Endothelial cell of umbilical vein (primary cell): ENCODE measurements around the gene ACOX3. TPM values are rescaled to one million over a fixed set of nuclear protein-coding genes. Genes with fewer than 3 reads are reported as not detected.
A peak's percentile ranks its signal among the peaks of the same experiment; 100 is the strongest.
"Not testable (repeated sequence)": the region's sequence is repeated elsewhere in the genome, so short reads cannot be mapped to it uniquely, and the experiment has no call there.

Experiments
- BruUV-seq: library from RNA; stranded (reverse); fragments of 400-500 nt; replicated peaks from 2 replicates; lab custom pipeline; 2021; lab: Mats Ljungman, UMichigan
- CTCF ChIA-PET: fragments of 300-600, 350-600 bp; sonication (Branson Sonifier 250); formaldehyde crosslinking; loops from one replicate; lab custom pipeline; 2021; ENCODE audit warnings: antibody characterized with exemption, inconsistent platforms; lab: Charles Lee
- POLR2A ChIA-PET: fragments of 300-600, 350-600 bp; sonication (Branson Sonifier 250); formaldehyde crosslinking; loops from one replicate; lab custom pipeline; 2021; ENCODE audit warnings: antibody characterized with exemption, inconsistent platforms; lab: Charles Lee
- DNase-seq: peaks from one replicate; pipeline ENCODE4 v3.0.0-alpha.2; 2011; ENCODE audit warnings: low read depth, low spot score
- FAIRE-seq: peaks from 2 replicates; lab custom pipeline; 2011; peaks lifted over from hg19 to GRCh38; lab: Jason Lieb, UNC
- H2AFZ ChIP-seq: 2 replicates; pipeline ENCODE4 v1.6.0; 2012; ENCODE audit warnings: low read depth, low read length, control low read depth, inconsistent platforms
- H3K27ac ChIP-seq: 2 replicates; pipeline ENCODE4 v1.5.1; 2011; ENCODE audit warnings: low read depth, mild to moderate bottlenecking, control low read depth, low read length, moderate library complexity; ENCODE audit not compliant: insufficient read depth
- H3K27me3 ChIP-seq, 2 experiments: 2 replicates each; pipeline versions ENCODE4 v1.6.0 to v1.6.1; 2011; ENCODE audit warnings: low read length in 2 of 2, mixed read lengths in 1 of 2; ENCODE audit not compliant: control insufficient read depth in 2 of 2, insufficient read depth in 2 of 2
- H3K36me3 ChIP-seq, 2 experiments: 2 replicates in 1 of 2; 3 replicates in 1 of 2; pipeline ENCODE4 v1.5.1; 2011; ENCODE audit warnings: low read length in 2 of 2, mild to moderate bottlenecking in 1 of 2, moderate library complexity in 1 of 2; ENCODE audit not compliant: control insufficient read depth in 2 of 2, insufficient read depth in 2 of 2; ENCODE audit errors: extremely low read depth in 1 of 2
- H3K4me1 ChIP-seq: 3 replicates; pipeline ENCODE4 v1.5.1; 2011; ENCODE audit warnings: mild to moderate bottlenecking, low read length; ENCODE audit not compliant: control insufficient read depth, insufficient read depth; ENCODE audit errors: extremely low read depth
- H3K4me2 ChIP-seq: 2 replicates; pipeline ENCODE4 v1.6.1; 2011; ENCODE audit warnings: low read length, control low read depth, mixed read lengths; ENCODE audit not compliant: insufficient read depth
- H3K4me3 ChIP-seq, 3 experiments: fragments of 200-600 bp in 1 of 3; sonication (generic), shearing (Covaris generic) in 1 of 3; replicated peaks in 1 of 3; 2 replicates each; pipeline ENCODE4 v1.5.1; 2011 to 2016; ENCODE audit warnings: control low read depth in 3 of 3, low read length in 3 of 3, mild to moderate bottlenecking in 2 of 3, inconsistent platforms in 1 of 3, low read depth in 1 of 3, moderate library complexity in 1 of 3; ENCODE audit not compliant: insufficient read depth in 1 of 3
- H3K79me2 ChIP-seq: 2 replicates; pipeline ENCODE4 v1.6.0; 2012; ENCODE audit warnings: low read length, inconsistent platforms; ENCODE audit not compliant: control insufficient read depth, insufficient read depth
- H3K9ac ChIP-seq: replicated peaks from 2 replicates; pipeline ENCODE3; 2011; ENCODE audit warnings: low read length, control low read depth; ENCODE audit not compliant: insufficient read depth; ENCODE audit errors: extremely low read depth
- H3K9me1 ChIP-seq: replicated peaks from 3 replicates; pipeline ENCODE4 v1.6.0; 2011; ENCODE audit warnings: mild to moderate bottlenecking, low read length; ENCODE audit not compliant: control insufficient read depth, insufficient read depth; ENCODE audit errors: extremely low read depth
- H3K9me3 ChIP-seq: replicated peaks from 2 replicates; pipeline ENCODE4 v1.5.1; 2012; ENCODE audit warnings: low read length, inconsistent platforms; ENCODE audit not compliant: control insufficient read depth, insufficient read depth
- H4K20me1 ChIP-seq: replicated peaks from 2 replicates; pipeline ENCODE3; 2011; ENCODE audit warnings: mild to moderate bottlenecking, low read length; ENCODE audit not compliant: control insufficient read depth, insufficient read depth; ENCODE audit errors: extremely low read depth
- CTCF ChIP-seq, 2 donors: IDR thresholded peaks; 1 replicate in 1 of 2; 2 replicates in 1 of 2; pipeline ENCODE4 v1.5.1; 2011; ENCODE audit warnings: low read length in 2 of 2, mild to moderate bottlenecking in 2 of 2, moderate library complexity in 2 of 2, control low read depth in 1 of 2, inconsistent platforms in 1 of 2, low read depth in 1 of 2; ENCODE audit not compliant: insufficient read depth in 1 of 2; ENCODE audit errors: extremely low read depth in 1 of 2
- EZH2 ChIP-seq: IDR thresholded peaks from 2 replicates; pipeline ENCODE4 v1.6.1; 2012; ENCODE audit warnings: borderline replicate concordance, low read depth, mild to moderate bottlenecking, moderate library complexity, low read length, inconsistent platforms; ENCODE audit not compliant: severe bottlenecking
- FOS ChIP-seq: IDR thresholded peaks from 2 replicates; pipeline ENCODE4 v1.6.1; 2011; ENCODE audit warnings: mild to moderate bottlenecking, low read length, moderate library complexity, borderline replicate concordance; ENCODE audit not compliant: insufficient read depth
- GATA2 ChIP-seq: IDR thresholded peaks from 2 replicates; pipeline ENCODE4 v1.7.0; 2011; ENCODE audit warnings: low read depth, mild to moderate bottlenecking, moderate library complexity, mixed read lengths, low read length; ENCODE audit not compliant: insufficient read length, insufficient read depth
- JUN ChIP-seq: IDR thresholded peaks from 2 replicates; pipeline ENCODE4 v1.6.1; 2011; ENCODE audit warnings: borderline replicate concordance, low read depth; ENCODE audit not compliant: insufficient read length, insufficient read depth
- MAX ChIP-seq: IDR thresholded peaks from 2 replicates; pipeline ENCODE4 v1.6.1; 2011; ENCODE audit not compliant: insufficient read depth, insufficient read length
- MYC ChIP-seq: IDR thresholded peaks from one replicate; pipeline ENCODE4 v1.6.1; 2011; ENCODE audit warnings: mild to moderate bottlenecking, low read depth, low read length
- POLR2A ChIP-seq: IDR thresholded peaks from 2 replicates; pipeline ENCODE4 v1.6.1; 2012; ENCODE audit warnings: low read depth, mild to moderate bottlenecking, control low read depth, low read length
- POLR2AphosphoS5 ChIP-seq: IDR thresholded peaks from 2 replicates; pipeline ENCODE4 v1.6.1; 2012; ENCODE audit warnings: low read depth, mild to moderate bottlenecking, control low read depth, low read length, moderate library complexity; ENCODE audit not compliant: insufficient read depth
- dilution Hi-C: fragments of 300-500 bp; cut with MboI; formaldehyde crosslinking; loops from one replicate; pipeline ENCODE4 v1.15.0; 2019; ENCODE audit warnings: low sequenced_read_pairs; ENCODE audit not compliant: extremely low pct_ligation_motif_present
- intact Hi-C: fragments of 100-400 bp; cut with micrococcal nuclease; formaldehyde crosslinking; loops from one replicate; pipeline ENCODE4 v1.10.0; 2022
- polyA plus RNA-seq, 4 experiments: library from polyadenylated mRNA; depleted of rRNA in 3 of 4; stranded (reverse) in 3 of 4; unstranded in 1 of 4; fragments of >200 nt; gene quantifications; 2 replicates each; pipeline versions ENCODE4 v1.2.1 to v1.2.3, GENCODE V29; 2011 to 2012; ENCODE audit warnings: missing spikeins in 1 of 4
- total RNA-seq: library from RNA; stranded (reverse); gene quantifications from 2 replicates; pipeline ENCODE4 v1.2.3, GENCODE V29; 2021

The ACOX3 gene
- total and polyA plus RNA-seq, 2 donors (not counting 3 experiments of a cell fraction or from before 2014, with no cell fraction given): 13.0 to 26.3 TPM

GRCh38 chr4:8422327-8422726 lies 18.2 kb downstream of the ACOX3 start:
- POLR2A ChIA-PET: no interaction called here
- Histone ChIP-seq H3K79me2 (peaks cover 36% of the 10 kb centered on the region), H3K4me2 (no peak overlapping the region), H3K4me3 (no peak overlapping the region), H2AFZ (no peak overlapping the region), H3K36me3 (peaks cover 0 to 2% of the 10 kb centered on the region in 2 experiments), H3K9me3 (no peaks in the 10 kb centered on the region), H3K9ac (no peak overlapping the region), H3K27ac (no peak overlapping the region), H4K20me1 (no peaks in the 10 kb centered on the region), H3K9me1 (no peaks in the 10 kb centered on the region), H3K4me1 (peaks cover 2% of the 10 kb centered on the region), H3K27me3 (no peaks in the 10 kb centered on the region)
- intact Hi-C loops (no loop called here), dilution Hi-C loops (no loop called here)
- CTCF ChIA-PET: interaction anchor here (1.0 kb wide), 1 partner anchor 12 kb away, joined by 3 read pairs; no protein-coding TSS in a partner anchor
- DNase-seq (no peak), FAIRE-seq (no peak)
- no TSS peak for BruUV-seq
- TF ChIP-seq POLR2AphosphoS5 (no peak), EZH2 (no peak), MYC (no peak), JUN (no peak), CTCF (IDR thresholded peaks at IDR 0.05; ENCODE audit: extremely low read depth in 1 of 2, insufficient read depth in 1 of 2, low read depth in 1 of 2, low read length in 2 of 2) (no peak), FOS (no peak), GATA2 (no peak), POLR2A (no peak), MAX (no peak)

- H2AFZ ChIP-seq, intact Hi-C loops, DNase-seq, H3K9ac ChIP-seq, H3K27ac ChIP-seq, H3K4me3 ChIP-seq, H3K9me3 ChIP-seq, H3K4me1 ChIP-seq, H3K9me1 ChIP-seq, BruUV-seq, H3K27me3 ChIP-seq, H3K4me2 ChIP-seq, H4K20me1 ChIP-seq, dilution Hi-C loops, H3K36me3 ChIP-seq: not testable (repeated sequence)
- H3K79me2 ChIP-seq: peaks cover 22% of the 10 kb centered on the region
- ChIA-PET POLR2A (interaction anchor here (0.5 kb wide), 1 partner anchor 206 kb away, joined by 3 read pairs; no protein-coding TSS in a partner anchor), CTCF (interaction anchor here (1.2 to 2.1 kb wide), 4 partner anchors 9 to 178 kb away, joined by 4 to 12 read pairs (median 8); no protein-coding TSS in a partner anchor)
- FAIRE-seq: peak; percentile 8
Observed at GRCh38 chr4:8420151-8420550, 20.4 kb downstream of the ACOX3 start.
